GM18507 (cell line): ENCODE results near the gene TMEM139.

Source experiments
- DNase-seq: peaks from one replicate; pipeline ENCODE4 v3.0.0; 2011; ENCODE audit warnings: low read depth; ENCODE audit not compliant: insufficient read length; ENCODE audit errors: extremely low spot score
- FAIRE-seq: peaks from 2 replicates; lab custom pipeline; 2011; peaks lifted over from hg19 to GRCh38; lab: Jason Lieb, UNC

The TMEM139 gene

DNA sequence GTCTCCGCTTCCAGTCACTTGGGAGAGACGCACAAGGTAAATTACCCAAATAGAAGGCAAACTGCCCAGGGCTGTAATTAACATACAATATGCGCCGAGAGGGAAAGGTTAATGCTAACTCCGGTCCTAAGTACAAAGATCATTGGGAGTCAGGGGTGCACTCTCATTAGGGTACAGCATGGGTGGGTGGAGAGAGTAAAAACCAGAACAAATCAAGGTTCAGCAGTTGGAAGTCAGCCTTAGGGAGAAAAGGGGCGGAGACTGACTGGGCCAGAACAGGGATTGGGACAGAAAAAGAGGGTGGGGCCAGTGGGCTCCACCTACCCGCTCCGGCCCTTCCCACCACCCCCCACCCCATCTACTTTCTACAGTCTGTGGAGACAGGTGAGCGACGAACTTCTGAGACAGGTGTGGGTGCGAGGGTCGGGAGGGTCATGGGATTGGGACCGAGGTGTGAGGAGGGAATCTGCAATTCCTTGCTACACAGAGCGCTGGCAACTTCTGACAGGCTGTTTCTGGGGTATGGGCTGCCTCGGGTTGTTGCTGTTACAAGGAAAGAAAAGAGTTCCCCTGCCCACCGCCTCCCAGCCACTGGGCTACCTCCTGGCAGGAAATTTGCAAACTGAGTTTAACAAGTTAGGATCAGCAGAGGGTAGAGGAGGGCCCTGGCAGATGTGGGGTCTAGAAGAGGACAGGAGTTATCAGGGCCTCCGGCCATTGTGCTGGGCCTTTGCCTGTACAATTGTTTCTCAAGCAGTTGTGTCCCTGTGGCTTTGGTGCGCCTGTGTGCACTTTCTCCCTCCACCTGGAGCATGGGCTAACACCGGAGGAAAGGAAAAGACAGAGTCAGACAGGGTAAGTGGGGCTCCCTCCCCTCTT is at the start of gene TMEM139:
TMEM139 (plus strand) TSS at position 368 of the 879 bp plus-strand sequence. CDS start 1,000 bp downstream, outside the sequence.
- no peak for DNase-seq
- FAIRE-seq = no peak

DNA sequence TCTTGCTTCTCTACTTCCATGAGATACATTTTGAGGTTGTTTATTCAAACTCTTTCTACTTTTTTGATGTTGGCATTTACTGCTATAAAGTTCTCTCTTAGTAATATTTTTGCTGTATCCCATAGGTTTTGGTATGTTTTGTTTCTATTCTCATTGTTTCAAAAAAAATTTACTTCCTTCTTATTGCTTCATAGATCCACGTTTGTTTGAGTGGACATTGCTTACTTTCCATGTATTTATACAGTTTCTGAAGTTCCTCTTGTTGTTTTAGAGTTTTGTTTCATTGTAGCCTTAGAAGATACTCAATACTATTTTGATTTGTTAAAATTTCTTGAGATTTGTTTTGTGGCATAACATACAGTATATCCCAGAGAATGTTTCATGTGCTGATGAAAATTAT is 49.2 kb upstream of the TMEM139 start:
- no peak for DNase-seq
- no peak for FAIRE-seq

DNA sequence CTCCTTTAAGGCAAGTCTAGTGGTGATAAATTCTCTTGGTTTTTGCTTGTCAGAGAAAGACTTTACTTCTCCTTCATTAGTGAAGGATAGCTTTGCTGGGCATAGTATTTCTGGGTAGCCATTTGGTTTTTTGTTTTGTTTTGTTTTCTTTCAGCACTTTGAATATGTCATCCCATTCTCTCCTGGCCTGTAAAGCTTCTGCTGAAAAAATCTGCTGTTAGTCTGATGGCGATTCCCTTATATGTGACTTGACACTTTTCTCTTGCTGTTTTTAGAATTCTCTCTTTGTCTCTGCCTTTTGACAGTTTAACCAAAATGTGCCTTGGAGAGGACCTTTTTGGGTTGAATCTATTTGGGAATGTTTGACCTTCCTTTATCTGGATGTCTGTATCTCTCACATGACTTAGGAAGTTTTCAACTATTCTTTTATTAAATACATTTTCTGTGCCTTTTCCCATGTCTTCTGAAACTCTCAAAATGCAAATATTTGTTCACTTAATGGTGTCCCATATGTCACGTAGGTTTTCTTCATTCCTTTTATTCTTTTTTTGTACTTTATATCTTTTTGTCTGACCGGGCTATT is 48.3 kb upstream of the TMEM139 start:
- FAIRE-seq (no peak), DNase-seq (no peak)

GRCh38 chr7:143237366-143237765 is 47.4 kb upstream of the TMEM139 start:
- FAIRE-seq (no peak), DNase-seq (no peak)

DNA sequence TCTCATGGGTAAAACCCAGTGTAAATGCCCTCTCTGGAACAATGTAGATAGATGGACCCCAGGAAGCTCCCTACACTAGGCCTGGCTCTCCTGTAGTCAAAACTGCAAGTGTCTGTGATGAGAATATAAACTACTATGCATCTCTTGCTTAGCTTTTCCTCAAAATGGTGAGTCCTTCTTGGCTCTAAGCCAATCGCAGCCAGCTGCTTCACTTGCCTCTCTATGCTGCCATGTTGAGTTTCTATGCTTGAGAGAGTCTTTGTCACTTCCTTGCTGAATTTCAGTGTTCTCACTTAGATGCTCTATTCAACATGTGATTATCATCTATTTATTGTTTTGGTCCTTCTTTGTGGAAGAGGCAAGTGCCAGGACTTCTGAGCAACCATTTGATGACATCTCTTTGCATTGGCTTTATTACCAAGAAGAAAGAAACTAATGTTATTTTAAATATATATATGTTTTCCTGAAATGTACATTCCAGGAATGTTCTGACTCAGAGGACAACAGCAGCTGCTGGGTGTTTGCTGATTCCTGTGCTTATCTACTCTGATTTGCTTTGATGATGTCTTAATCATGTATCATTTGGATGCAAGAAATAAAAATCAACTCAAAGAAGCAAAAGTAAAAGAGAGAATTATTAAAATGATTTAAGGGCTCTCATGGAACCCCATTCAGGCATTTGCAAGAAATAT is 46.3 kb upstream of the TMEM139 start:
- DNase-seq = no peak
- no peak for FAIRE-seq

- DNase-seq (no peak), FAIRE-seq (no peak)
These were observed 44.9 kb upstream of the TMEM139 start for GRCh38 chr7:143239813-143240212.

- peak; percentile 15 for DNase-seq
- peak; percentile 69 for FAIRE-seq
These were observed 44.2 kb upstream of the TMEM139 start for GRCh38 chr7:143240291-143241168.

GRCh38 chr7:143242306-143242705 is 42.5 kb upstream of the TMEM139 start:
- DNase-seq (no peak), FAIRE-seq (no peak)

GRCh38 chr7:143243111-143243510 is 41.6 kb upstream of the TMEM139 start:
- DNase-seq = no peak
- FAIRE-seq = no peak

GRCh38 chr7:143243614-143244013 is 41.1 kb upstream of the TMEM139 start:
- DNase-seq = no peak
- FAIRE-seq = no peak

DNA sequence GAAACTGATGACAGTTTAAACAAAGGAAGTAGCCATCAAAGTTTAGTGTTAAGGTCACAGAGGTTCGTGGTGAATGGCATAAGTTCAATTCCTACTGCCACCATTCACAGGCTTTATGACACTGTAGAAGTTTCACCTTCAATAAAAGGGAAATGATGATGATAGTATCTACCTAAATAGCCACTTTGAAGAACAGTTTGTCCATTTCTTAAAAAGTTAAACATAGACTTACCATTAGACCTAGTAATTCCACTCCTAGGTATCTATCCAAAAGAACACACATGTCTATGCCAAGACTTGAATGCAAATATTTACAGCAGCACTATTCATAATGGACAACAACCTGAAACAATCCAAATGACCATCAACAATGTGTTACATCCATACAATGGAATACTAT is 40.4 kb upstream of the TMEM139 start:
- FAIRE-seq (no peak), DNase-seq (no peak)

DNA sequence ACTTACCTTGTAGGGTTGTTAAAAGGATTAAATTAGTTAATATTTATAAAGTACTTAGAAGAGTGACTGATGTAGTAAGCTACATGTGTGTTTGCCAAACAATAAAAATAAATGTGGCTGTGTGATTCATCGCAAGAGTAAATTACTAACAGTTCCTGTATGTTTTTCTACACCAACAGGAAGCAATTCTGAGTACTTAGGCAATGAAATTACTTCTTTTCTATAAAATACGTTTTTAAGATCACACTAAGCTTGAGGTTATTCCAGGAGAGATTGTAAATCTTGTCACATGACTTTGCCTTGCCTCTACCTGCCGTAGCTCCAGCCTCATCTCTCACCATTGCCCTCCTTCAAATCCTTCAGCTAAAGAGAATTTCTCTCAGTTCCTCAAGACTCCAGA is 39.6 kb upstream of the TMEM139 start:
- FAIRE-seq (no peak), DNase-seq (no peak)

DNA sequence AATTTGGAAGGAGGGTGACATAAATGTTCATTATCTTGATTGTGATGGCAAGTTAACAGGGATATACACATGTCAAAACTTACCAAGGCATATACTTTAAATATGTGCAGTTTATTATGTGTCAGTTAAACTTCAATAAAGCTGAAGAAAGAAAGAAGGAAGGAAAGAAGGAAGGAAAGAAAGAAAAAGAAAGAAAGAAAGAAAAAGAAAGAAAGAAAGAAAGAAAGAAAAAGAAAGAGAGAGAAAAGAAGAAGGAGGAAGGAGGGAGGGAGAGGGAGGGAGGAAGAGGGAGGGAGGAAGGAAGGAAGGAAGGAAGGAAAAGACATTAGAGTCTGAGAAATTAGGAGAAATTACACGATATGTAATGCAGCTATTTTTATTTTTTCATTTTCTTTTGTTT is 37.4 kb upstream of the TMEM139 start:
- DNase-seq (no peak), FAIRE-seq (no peak)

GRCh38 chr7:143248761-143249354 is 35.9 kb upstream of the TMEM139 start:
- DNase-seq (no peak), FAIRE-seq (no peak)

- FAIRE-seq = no peak
- no peak for DNase-seq
These were observed 34.6 kb upstream of the TMEM139 start for GRCh38 chr7:143250199-143250598.

- FAIRE-seq (no peak), DNase-seq (no peak)
These were observed 33.9 kb upstream of the TMEM139 start for GRCh38 chr7:143250822-143251221.

- FAIRE-seq (no peak), DNase-seq (no peak)
These were observed 32.8 kb upstream of the TMEM139 start for GRCh38 chr7:143252006-143252405.

GRCh38 chr7:143255564-143255963 is 29.2 kb upstream of the TMEM139 start:
- DNase-seq (no peak), FAIRE-seq (no peak)

- DNase-seq = no peak
- no peak for FAIRE-seq
These were observed 28.4 kb upstream of the TMEM139 start for GRCh38 chr7:143256325-143256724.
